H9 (cell line): ENCODE measurements around the gene HYAL2. TPM values are rescaled to one million over a fixed set of nuclear protein-coding genes. Genes with fewer than 3 reads are reported as not detected.

Experiments
- DNase-seq: peaks from one replicate; pipeline ENCODE4 v3.0.0-alpha.2; 2017
- H2AFZ ChIP-seq: one replicate; pipeline ENCODE4 v1.6.1; 2013; ENCODE audit warnings: mild to moderate bottlenecking, low read length, control low read depth, moderate library complexity
- H2AK5ac ChIP-seq: 2 replicates; pipeline ENCODE4 v1.6.1; 2013; ENCODE audit warnings: low read length, control low read depth, mixed read lengths; ENCODE audit not compliant: insufficient read length
- H2BK120ac ChIP-seq: one replicate; pipeline ENCODE4 v1.6.1; 2013; ENCODE audit warnings: low read depth, mild to moderate bottlenecking, low read length, control low read depth, inconsistent platforms; ENCODE audit not compliant: poor library complexity, severe bottlenecking
- H2BK12ac ChIP-seq: 2 replicates; pipeline ENCODE4 v1.6.1; 2013; ENCODE audit warnings: low read length, control low read depth, mixed read lengths, low read depth; ENCODE audit not compliant: insufficient read length
- H2BK15ac ChIP-seq: 2 replicates; pipeline ENCODE4 v1.6.1; 2013; ENCODE audit warnings: low read depth, low read length, control low read depth
- H2BK20ac ChIP-seq: one replicate; pipeline ENCODE4 v1.6.1; 2013; ENCODE audit warnings: low read depth, mild to moderate bottlenecking, low read length, control low read depth, inconsistent platforms; ENCODE audit not compliant: poor library complexity, severe bottlenecking
- H2BK5ac ChIP-seq: 2 replicates; pipeline ENCODE4 v1.6.1; 2013; ENCODE audit warnings: low read length, control low read depth, mixed read lengths; ENCODE audit not compliant: insufficient read length
- H3K14ac ChIP-seq: 2 replicates; pipeline ENCODE4 v1.6.1; 2013; ENCODE audit warnings: low read length, control low read depth; ENCODE audit not compliant: insufficient read depth
- H3K18ac ChIP-seq: 2 replicates; pipeline ENCODE4 v1.6.1; 2013; ENCODE audit warnings: low read depth, mild to moderate bottlenecking, mixed read lengths, low read length, control low read depth; ENCODE audit not compliant: insufficient read length
- H3K23ac ChIP-seq: 2 replicates; pipeline ENCODE4 v1.6.1; 2013; ENCODE audit warnings: low read length, control low read depth, mixed read lengths, low read depth; ENCODE audit not compliant: insufficient read length
- H3K23me2 ChIP-seq: 2 replicates; pipeline ENCODE4 v1.6.1; 2013; ENCODE audit warnings: low read depth, mild to moderate bottlenecking, mixed read lengths, low read length, control low read depth; ENCODE audit not compliant: insufficient read length, poor library complexity, severe bottlenecking
- H3K27ac ChIP-seq: 2 replicates; pipeline ENCODE4 v1.5.1; 2013; ENCODE audit warnings: low read length, control low read depth, mixed read lengths, low read depth; ENCODE audit not compliant: insufficient read length
- H3K27me3 ChIP-seq: 2 replicates; pipeline ENCODE4 v1.6.1; 2013; ENCODE audit warnings: low read length, control low read depth, inconsistent platforms; ENCODE audit not compliant: insufficient read depth
- H3K4ac ChIP-seq: 2 replicates; pipeline ENCODE4 v1.6.1; 2013; ENCODE audit warnings: low read depth, mild to moderate bottlenecking, control low read depth, inconsistent platforms, low read length, moderate library complexity
- H3K4me1 ChIP-seq: 2 replicates; pipeline ENCODE4 v1.6.1; 2013; ENCODE audit warnings: low read length, control low read depth, inconsistent platforms; ENCODE audit not compliant: insufficient read depth
- H3K4me2 ChIP-seq: 2 replicates; pipeline ENCODE4 v1.6.1; 2013; ENCODE audit warnings: low read length, control low read depth, mixed read lengths; ENCODE audit not compliant: insufficient read length, insufficient read depth
- H3K56ac ChIP-seq: 2 replicates; pipeline ENCODE4 v1.6.1; 2013; ENCODE audit warnings: low read depth, mild to moderate bottlenecking, mixed read lengths, low read length, control low read depth; ENCODE audit not compliant: insufficient read length
- H3K79me1 ChIP-seq: 2 replicates; pipeline ENCODE4 v1.6.1; 2013; ENCODE audit warnings: low read depth, mild to moderate bottlenecking, moderate library complexity, low read length, control low read depth, inconsistent platforms; ENCODE audit not compliant: insufficient read depth, poor library complexity, severe bottlenecking
- H3K79me2 ChIP-seq: 2 replicates; pipeline ENCODE4 v1.6.1; 2013; ENCODE audit warnings: low read length, control low read depth, inconsistent platforms; ENCODE audit not compliant: insufficient read depth
- H3K9ac ChIP-seq: 2 replicates; pipeline ENCODE4 v1.6.1; 2013; ENCODE audit warnings: low read length, control low read depth, mixed read lengths; ENCODE audit not compliant: insufficient read length; ENCODE audit errors: extremely low read depth
- H3K9me3 ChIP-seq: one replicate; pipeline ENCODE4 v1.6.1; 2013; ENCODE audit warnings: low read depth, low read length, inconsistent platforms; ENCODE audit not compliant: control insufficient read depth
- H3T11ph ChIP-seq: one replicate; pipeline ENCODE4 v1.6.1; 2013; ENCODE audit warnings: mild to moderate bottlenecking, low read length, control low read depth, inconsistent platforms
- H4K20me1 ChIP-seq: one replicate; pipeline ENCODE4 v1.6.1; 2013; ENCODE audit not compliant: control insufficient read depth, insufficient read length, insufficient read depth
- H4K5ac ChIP-seq: 2 replicates; pipeline ENCODE4 v1.6.1; 2013; ENCODE audit warnings: low read depth, mild to moderate bottlenecking, mixed read lengths, low read length, control low read depth; ENCODE audit not compliant: insufficient read length
- H4K8ac ChIP-seq: replicated peaks from 2 replicates; pipeline ENCODE4 v1.6.1; 2013; ENCODE audit warnings: low read length, control low read depth, mixed read lengths, low read depth; ENCODE audit not compliant: insufficient read length
- H4K91ac ChIP-seq: 2 replicates; pipeline ENCODE4 v1.6.1; 2013; ENCODE audit warnings: low read depth, mild to moderate bottlenecking, moderate library complexity, mixed read lengths, low read length, control low read depth; ENCODE audit not compliant: insufficient read length
- H3K27ac Mint-ChIP-seq, 3 experiments: 2 replicates in 2 of 3; 3 replicates in 1 of 3; pipeline ENCODE4 v1.8.0; 2020 to 2021; ENCODE audit warnings: mixed read lengths in 3 of 3, mild to moderate bottlenecking in 1 of 3, moderate library complexity in 1 of 3
- H3K27me3 Mint-ChIP-seq: 2 replicates; pipeline ENCODE4 v1.8.0; 2021; ENCODE audit warnings: low read depth, mild to moderate bottlenecking, moderate library complexity, mixed read lengths
- H3K36me3 Mint-ChIP-seq, 3 experiments: 2 replicates in 2 of 3; 3 replicates in 1 of 3; pipeline ENCODE4 v1.8.0; 2020 to 2021; ENCODE audit warnings: low read depth in 3 of 3, mixed read lengths in 3 of 3; ENCODE audit not compliant: insufficient read depth in 1 of 3
- H3K4me1 Mint-ChIP-seq, 2 experiments: 2 replicates each; pipeline ENCODE4 v1.8.0; 2020; ENCODE audit warnings: mixed read lengths in 2 of 2
- H3K4me3 Mint-ChIP-seq, 2 experiments: 2 replicates in 1 of 2; 3 replicates in 1 of 2; pipeline ENCODE4 v1.8.0; 2020 to 2021; ENCODE audit warnings: mild to moderate bottlenecking in 2 of 2, mixed read lengths in 2 of 2, moderate library complexity in 1 of 2
- H3K9me3 Mint-ChIP-seq, 2 experiments: 2 replicates in 1 of 2; 3 replicates in 1 of 2; pipeline ENCODE4 v1.8.0; 2020; ENCODE audit warnings: mild to moderate bottlenecking in 2 of 2, mixed read lengths in 2 of 2, moderate library complexity in 1 of 2
- CTCF ChIP-seq: fragments of 200-600 bp; sonication (generic); conservative IDR thresholded peaks from 3 replicates; pipeline ENCODE4 v1.8.0; 2021; ENCODE audit warnings: antibody characterized with exemption, mild to moderate bottlenecking
- WGBS: extraction: QIAGEN DNeasy Blood & Tissue Kit; methylation state at CpG from one replicate; pipeline ENCODE4 v1.1.7; 2013; ENCODE audit warnings: missing lambda C conversion rate, low lambda C conversion rate, mixed read lengths; ENCODE audit not compliant: insufficient read length; ENCODE audit errors: extremely low coverage; 5-methylcytosine and 5-hydroxymethylcytosine counted together
- total RNA-seq: library from RNA; stranded (reverse); gene quantifications from 2 replicates; pipeline ENCODE4 v1.2.1, GENCODE V29; 2021

Gene HYAL2
- total RNA-seq, 1 experiment from 2014 or later: 51.9 TPM

- no peak overlapping the region for H2BK15ac ChIP-seq
- H2BK12ac ChIP-seq: no peak overlapping the region
- peaks cover 19 to 39% of the 10 kb centered on the region in 2 experiments for H3K4me1 Mint-ChIP-seq
- peaks cover 5% of the 10 kb centered on the region for H3K27me3 Mint-ChIP-seq
- no peak overlapping the region for H3K27ac ChIP-seq
- H3K9me3 ChIP-seq: no peaks in the 10 kb centered on the region
- H3K9ac ChIP-seq: no peak overlapping the region
- H3K4ac ChIP-seq: no peak overlapping the region
- no peaks in the 10 kb centered on the region for H4K20me1 ChIP-seq
- H4K91ac ChIP-seq: no peak overlapping the region
- no peaks in the 10 kb centered on the region for H3K36me3 Mint-ChIP-seq
- WGBS: no CpG with 5 or more reads among the region's 9 CpGs
- TF ChIP-seq CTCF: no peak
- H3K4me1 ChIP-seq: no peaks in the 10 kb centered on the region
- no peak overlapping the region for H4K8ac ChIP-seq
- no peaks in the 10 kb centered on the region for H3K9me3 Mint-ChIP-seq
- no peak overlapping the region for H2BK5ac ChIP-seq
- no peak overlapping the region for H3K4me3 Mint-ChIP-seq
- H2BK20ac ChIP-seq: no peak overlapping the region
- no peak overlapping the region; the same call in 1 of the 2 replicates for H3K14ac ChIP-seq
- H3K23me2 ChIP-seq: peaks cover 10% of the 10 kb centered on the region
- H3K79me2 ChIP-seq: no peaks in the 10 kb centered on the region
- H3T11ph ChIP-seq: no peak overlapping the region
- DNase-seq: no peak
- no peak overlapping the region for H3K23ac ChIP-seq
- no peak overlapping the region for H3K56ac ChIP-seq
- H4K5ac ChIP-seq: no peak overlapping the region
- no peak overlapping the region; a peak in 1 of 7 replicates for H3K27ac Mint-ChIP-seq
- H3K27me3 ChIP-seq: no peaks in the 10 kb centered on the region
- H2AFZ ChIP-seq: no peak overlapping the region
- H2BK120ac ChIP-seq: no peak overlapping the region
- no peak overlapping the region for H2AK5ac ChIP-seq
- H3K18ac ChIP-seq: no peak overlapping the region
- H3K4me2 ChIP-seq: no peak overlapping the region
- H3K79me1 ChIP-seq: no peaks in the 10 kb centered on the region
Measured at GRCh38 chr3:50369012-50369670, 46.6 kb upstream of the HYAL2 start.
